ENCODE data around the gene CBR3.
"Not testable (repeated sequence)": the region's sequence is repeated elsewhere in the genome, so short reads cannot be mapped to it uniquely, and the experiment has no call there.

CBR3 gene

GRCh38 chr21:36120304-36120888, 14.5 kb upstream of the CBR3 start:
- DNase-seq: no peak

- no peak for DNase-seq
These were observed 11.9 kb upstream of the CBR3 start for GRCh38 chr21:36122977-36123376.

DNA sequence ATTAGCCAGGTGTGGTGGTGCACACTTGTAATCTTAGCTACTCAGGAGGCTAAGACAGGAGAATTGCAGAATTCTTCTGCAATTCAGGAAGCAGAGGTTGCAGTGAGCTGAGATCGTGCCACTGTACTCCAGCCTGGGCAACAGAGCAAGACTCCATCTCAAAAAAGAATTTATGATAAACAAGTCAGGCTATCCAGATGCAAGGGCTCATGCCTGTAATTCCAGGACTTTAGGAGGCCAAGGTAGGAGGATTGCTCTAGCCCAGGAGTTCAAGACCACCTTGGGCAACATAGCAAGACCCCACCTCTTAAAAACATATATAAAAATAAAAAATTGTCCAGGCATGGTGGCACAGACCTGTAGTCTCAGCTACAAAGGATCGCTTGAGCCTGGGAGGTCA, 10.5 kb upstream of the CBR3 start:
- DNase-seq: no peak

DNA sequence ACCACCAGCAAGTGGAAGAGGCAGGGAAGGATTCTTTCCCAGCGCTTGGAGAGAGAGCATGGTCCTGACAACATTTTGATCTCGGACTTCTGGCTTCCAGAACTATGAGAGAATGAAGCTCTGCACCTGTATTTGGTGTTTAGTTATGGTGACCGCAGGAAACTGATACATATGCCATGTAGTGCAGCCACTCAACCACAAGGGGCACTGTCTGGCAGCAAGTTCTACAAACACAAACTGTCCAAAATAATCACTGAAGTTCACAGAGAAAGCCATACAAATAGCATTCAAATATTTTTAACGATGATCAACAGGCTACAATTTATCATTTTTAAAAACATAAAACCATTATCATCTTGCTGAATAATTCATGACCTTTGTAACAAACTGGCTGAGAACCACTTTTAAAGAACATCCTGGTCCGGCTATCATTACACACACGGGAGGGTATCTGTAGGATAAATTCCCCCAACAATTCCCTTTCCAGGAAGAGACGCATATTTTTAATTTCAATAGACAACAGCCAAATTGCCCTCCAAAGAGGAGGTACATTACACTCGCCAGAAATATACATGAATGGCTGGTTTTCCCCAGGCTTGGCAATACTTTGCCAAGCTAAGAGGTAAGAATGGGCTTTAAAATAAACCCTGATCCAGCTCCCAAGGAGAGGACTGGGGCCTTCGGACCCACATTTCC, 9.2 kb upstream of the CBR3 start:
- no peak for DNase-seq

DNA sequence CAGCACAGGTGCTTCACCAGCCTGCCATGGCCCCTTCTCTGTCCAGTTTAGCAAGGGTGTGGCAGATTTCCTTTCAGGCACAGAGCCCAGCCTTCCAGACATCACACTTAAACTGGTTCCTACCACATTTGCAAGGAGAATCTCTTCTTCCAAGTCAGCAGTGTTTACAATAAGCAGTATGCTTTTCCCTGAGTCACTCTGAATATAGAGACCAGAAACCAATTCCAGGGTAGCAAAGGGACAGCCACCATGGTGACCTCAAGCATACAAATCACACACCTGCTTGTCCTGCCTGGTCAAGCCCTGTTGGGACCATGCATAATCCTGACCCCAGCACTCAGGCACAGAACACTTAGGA, 8.7 kb upstream of the CBR3 start:
- DNase-seq: no peak

GRCh38 chr21:36126621-36127110, 8.2 kb upstream of the CBR3 start:
- no peak for DNase-seq

- no peak for DNase-seq
These were observed 7.5 kb upstream of the CBR3 start for GRCh38 chr21:36127250-36127904.

- DNase-seq: no peak
These were observed 6.9 kb upstream of the CBR3 start for GRCh38 chr21:36127977-36128376.

- no peak for DNase-seq
These were observed 5.7 kb upstream of the CBR3 start for GRCh38 chr21:36129219-36129618.

GRCh38 chr21:36130414-36130762, 4.5 kb upstream of the CBR3 start:
- not testable (repeated sequence) for DNase-seq

- not testable (repeated sequence) for DNase-seq
These were observed 4.0 kb upstream of the CBR3 start for GRCh38 chr21:36130839-36131238.

- DNase-seq: no peak
These were observed 2.2 kb upstream of the CBR3 start for GRCh38 chr21:36132696-36133095.

DNA sequence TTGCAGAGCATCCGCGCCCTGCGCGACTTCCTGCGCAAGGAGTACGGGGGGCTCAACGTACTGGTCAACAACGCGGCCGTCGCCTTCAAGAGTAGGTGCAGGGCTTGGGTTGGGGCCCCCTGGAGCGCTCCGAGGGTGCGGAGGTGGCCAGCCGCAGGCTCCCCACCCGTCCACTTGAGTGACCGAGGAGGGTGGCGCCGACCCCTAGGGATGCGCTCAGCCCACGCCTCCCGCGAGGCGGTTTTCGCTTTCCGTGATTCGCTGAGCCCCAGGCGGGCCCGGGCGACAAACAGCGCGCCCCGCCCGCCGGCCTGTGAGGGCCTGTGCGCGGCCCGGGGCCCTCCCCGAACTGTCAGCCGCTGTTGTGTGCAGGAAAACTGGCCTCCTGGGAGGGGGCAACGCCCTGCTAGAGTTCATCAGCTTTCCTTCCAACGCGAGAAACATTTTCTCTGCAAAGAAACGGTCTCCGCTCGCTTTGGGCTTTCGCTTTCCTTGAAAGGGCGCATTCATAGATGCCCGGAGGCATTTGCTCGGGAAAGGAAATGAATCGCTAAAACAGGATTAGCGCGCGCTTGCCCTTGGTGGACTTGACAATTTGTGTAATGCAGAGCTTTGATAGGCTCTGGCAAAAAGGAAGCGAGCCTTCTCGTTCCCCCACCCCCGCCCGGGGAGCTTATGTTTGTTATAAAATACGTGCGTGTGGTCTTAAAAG, 668 bp downstream of the CBR3 start:
- peak; percentile 8 for DNase-seq

DNA sequence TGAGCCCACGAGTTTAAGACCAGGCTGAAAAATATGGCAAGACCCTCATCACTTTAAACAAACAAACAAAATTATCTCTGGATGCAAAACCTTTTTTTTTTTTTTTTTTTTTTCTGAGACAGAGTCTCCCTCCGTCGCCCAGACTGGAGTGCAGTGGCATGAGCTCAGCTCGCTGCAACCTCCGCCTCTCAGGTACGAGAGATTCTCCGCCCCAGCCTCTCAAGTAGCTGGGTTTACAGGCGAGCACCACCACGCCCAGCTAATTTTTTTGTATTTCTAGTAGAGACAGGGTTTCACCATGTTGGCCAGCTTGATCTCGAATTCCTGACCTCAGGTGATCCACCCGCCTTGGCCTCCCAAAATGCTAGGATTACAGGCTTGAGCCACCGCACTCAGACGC, 4.9 kb downstream of the CBR3 start:
- DNase-seq: not testable (repeated sequence)

DNA sequence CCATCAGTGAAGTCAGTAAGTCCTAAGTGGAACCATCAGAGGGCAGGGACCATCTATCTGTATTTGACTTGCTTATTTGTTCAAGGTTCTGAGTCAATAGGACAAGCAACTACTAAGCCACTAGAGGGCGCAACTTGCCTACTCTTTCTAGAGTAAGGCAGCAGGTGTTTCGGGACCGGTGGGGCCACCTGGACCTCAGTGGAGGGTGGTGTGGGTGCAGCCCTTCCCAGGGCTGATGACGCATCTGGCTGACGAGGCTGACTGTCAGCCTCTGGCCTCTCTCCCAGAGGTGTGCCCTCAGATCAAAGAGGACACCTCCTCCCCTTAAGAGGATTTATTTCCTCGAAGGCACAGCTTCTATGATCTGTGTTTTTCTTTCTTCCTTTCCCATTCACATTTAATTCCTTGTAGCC, 6.6 kb downstream of the CBR3 start:
- peak; percentile 31 for DNase-seq

GRCh38 chr21:36144233-36144632, 9.4 kb downstream of the CBR3 start:
- DNase-seq: not testable (repeated sequence)

- DNase-seq: no peak
These were observed 10.4 kb downstream of the CBR3 start for GRCh38 chr21:36145259-36145658.

DNA sequence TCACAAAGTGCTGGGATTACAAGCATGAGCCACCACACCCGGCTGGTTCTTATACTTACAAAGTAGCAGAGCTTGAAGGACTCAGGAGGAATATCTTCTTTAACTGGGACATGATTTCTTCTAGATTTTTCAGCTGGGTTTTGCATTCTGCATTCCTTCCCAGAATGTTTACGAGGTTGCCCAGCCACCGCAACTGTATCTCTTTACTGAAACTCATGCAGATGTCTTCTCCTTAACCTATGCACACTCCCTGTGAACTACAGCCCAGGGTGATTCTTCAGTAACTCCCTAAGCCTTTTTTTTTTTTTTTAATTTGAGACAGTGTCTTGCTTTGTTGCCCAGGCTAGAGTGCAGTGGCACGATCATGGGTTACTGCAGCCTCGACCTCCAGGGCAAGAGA, 13.0 kb downstream of the CBR3 start:
- DNase-seq: no peak

DNA sequence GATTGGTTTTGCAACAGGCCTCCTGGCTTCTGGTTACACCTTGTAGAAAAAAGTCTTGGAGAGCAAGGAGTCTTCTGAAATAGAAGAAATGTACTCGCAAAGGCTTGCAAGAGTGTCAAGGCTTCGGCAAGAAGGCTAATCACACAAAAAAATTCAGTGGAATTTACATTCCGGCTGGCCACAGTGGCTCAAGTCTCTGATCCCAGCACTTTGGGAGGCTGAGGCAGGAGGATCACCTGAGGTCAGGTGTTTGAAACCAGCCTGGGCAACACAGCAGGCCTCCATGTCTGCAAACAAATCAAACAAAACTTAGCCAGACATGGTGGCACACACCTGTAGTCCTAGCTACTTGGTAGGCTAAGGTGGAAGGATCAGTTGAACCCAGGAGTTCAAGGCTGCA, 14.0 kb downstream of the CBR3 start:
- no peak for DNase-seq

- DNase-seq: no peak
These were observed 15.2 kb downstream of the CBR3 start for GRCh38 chr21:36149788-36150711.

GRCh38 chr21:36155603-36156338, 20.9 kb downstream of the CBR3 start:
- DNase-seq: no peak

GRCh38 chr21:36156339-36156814, 21.5 kb downstream of the CBR3 start:
- peak; percentile 87 for DNase-seq

All from DMS 273 treated with DMSO at 0.1 percent for 48 hours (cell line).